Measurements from ENCODE around the gene GPR148.

The GPR148 gene

DNA sequence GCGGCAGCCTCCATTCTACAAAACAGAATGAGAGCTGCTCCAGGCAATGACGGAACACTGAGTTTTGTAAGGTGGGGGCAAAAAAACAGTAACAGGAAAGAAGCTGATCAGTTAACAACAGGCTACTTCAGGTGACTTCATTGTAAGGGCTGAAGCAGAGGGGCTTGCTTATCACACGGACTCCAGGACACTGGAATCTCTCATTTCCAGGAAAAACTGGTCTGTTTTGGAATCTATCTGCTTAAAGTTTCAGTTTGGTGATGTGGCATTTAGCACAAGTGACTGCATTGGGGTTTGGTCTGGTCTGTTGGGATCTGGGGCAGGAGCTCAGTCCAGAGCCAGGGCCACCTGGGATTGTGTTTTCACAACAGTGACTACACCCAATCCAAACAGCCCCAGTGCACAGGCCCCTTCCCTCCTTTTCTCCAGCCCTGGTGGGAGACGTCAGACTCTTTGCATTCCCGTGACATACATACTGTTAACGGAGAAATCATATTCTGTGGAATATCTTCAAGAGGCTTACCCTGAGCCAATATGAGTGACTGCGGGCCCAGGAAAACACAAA is 40.6 kb downstream of the GPR148 start:
- FAIRE-seq: no peak

DNA sequence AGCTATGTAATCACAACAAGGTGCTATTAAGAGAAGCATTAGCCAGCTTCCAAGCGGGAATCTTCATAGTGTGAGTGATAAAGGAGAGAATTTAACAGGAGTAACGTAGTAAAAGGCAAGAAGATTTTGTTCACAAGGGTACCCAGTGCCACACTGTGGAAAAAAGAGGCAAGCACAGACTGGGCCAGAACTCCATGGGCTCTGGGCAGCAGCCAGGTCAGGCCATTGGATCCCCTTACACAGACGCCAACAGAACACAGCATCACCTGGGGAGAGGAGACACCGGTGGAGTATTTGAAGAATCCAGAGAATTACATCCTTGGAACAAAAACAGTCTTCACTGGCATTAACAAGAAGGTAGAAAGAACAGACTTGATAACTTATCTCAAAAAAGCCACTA is 47.7 kb downstream of the GPR148 start:
- FAIRE-seq: no peak

- FAIRE-seq: no peak
These were observed 49.9 kb downstream of the GPR148 start for GRCh38 chr2:130778781-130779180.
